Stimulated activated CD4-positive, alpha-beta T cell treated with anti-CD3 and anti-CD28 coated beads, Interleukin-2, amount 100 ng/mL, for 48 hours (primary cell): ENCODE measurements around the gene HIGD1B.
A peak's percentile ranks its signal among the peaks of the same experiment; 100 is the strongest.
"Not testable (repeated sequence)": the region's sequence is repeated elsewhere in the genome, so short reads cannot be mapped to it uniquely, and the experiment has no call there.

Experiments
- DNase-seq, 2 donors: peaks; one replicate each; pipeline ENCODE4 v3.0.0-alpha.2; 2020

HIGD1B gene

DNA sequence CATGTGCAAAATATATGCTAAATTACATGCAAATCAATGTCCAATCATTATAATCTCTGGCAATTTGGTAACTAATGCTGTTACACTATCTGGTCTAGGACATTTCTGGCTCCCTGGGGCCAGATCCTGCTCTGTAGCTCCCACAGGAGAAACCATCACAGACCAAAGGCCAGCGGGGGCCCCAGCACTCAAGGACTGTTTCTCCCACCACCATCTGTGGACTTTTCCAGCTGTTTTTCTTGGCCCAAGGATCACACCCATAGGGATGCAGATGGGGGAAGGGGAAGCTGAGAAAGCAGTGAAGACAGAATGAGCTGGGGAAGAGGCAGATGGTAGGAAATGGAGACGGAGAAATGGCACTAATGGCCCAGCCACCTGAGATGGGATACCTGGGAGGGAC, at the start of gene HIGD1B:
Gene HIGD1B (plus strand): TSS at position 298 of the 400 bp plus-strand sequence. CDS start 270 bp downstream, outside the sequence.
- DNase-seq, result no peak

DNA sequence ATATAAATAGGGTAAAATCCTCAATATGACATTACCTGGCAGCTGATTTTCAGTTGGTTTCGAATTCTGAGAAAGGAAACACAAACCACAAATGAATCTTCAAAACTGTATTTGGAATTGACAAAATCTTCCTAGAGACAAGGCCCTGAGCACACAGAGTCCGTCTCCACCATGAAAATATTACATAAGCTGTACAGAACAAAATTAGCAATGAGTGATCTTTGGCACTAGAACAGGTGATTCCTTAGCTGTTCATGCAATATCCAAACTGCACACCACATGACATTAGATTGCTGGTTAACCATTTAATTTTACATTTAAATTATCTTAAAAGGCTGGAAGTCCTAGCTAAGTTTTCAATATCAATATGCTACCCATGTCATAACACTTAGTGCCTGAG, 49.3 kb upstream of the HIGD1B start:
- no peak for DNase-seq

DNA sequence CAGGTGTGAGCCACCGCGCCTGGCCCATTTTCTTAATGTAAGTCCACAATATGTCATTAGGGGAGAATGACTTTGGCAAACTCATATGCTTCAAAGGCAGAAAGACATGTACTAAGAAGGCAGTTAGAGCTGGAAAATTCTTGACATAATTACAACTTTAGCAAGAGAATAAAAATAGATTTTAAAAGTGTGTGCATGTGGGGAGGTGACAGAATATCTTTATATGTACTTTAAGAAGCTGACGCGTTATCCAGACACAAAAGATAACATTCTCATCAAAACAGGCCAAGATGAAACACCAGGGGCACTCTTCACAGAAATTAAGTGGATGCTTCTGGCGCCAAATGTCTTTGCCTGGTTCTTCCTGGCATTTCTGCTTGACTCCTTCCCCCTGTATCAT, 45.8 kb upstream of the HIGD1B start:
- no peak for DNase-seq

DNA sequence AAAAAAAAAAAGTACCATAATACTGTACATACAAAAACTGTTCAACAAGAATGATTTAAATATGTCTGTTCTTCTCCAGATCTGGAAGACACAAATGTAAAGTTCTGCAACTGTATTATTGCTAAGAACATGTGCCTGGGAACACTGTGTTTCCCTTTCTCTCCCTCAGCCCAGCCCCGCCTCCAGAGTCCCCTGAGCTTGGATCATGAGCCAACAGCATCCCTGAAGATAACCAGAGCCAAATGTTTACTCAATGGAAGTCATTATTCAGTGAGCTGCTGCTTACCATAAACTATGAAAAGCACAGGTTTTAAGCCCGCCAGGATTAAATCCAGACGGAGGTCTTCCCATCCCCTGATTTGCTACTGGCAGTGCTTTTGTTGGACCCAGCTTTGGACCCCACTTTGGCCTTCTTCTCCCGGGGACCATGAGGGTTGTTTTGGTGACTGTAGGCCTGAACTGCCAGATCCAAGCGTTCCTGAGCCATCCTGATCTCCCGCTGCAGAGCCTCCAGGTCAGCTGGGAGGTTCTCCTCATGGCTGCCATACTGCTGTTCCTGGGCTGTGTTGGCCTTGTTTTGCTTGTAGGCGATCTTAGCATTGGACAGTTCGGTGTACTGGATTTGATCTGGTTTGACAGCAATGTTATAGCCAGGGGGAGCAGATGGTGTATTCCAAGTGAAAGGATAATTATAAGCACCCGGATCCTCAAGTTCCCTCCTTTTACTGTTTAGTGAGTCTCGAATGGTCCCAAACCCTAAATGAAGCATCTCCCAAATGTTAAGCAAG, 43.2 kb upstream of the HIGD1B start:
- DNase-seq, result no peak

DNA sequence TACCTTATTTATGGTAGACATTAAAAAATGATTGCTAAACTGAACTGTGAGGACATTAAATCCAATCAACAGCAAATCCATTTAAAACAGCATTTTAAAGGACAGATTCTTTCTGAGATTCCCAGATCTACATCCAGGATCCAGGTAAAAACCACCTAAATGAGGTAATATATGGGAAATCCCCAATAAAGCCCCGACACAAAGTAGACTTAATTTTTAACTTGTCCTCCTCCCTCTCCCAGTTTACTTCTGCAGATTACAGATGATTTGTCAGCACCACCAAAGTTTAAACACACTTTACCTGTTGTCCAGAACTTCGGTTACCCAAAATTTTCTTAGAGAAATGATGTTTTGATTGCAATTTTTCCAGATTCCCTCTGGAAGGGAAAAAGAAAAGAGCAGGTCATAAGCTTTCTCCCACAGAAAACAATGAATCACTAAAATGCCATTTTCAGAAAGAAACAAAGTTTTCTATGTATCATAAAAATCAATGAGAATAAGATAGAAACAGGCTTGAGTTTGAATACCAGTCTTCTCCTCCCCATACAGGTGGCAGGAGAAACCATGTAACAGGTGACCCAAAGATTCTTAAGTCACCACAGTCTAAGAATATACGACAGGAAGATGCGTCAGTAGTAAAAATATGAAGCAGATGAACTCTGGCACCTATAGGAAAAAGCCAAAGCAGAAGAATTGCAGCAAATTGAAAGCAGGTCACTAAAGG, 40.4 kb upstream of the HIGD1B start:
- no peak for DNase-seq

DNA sequence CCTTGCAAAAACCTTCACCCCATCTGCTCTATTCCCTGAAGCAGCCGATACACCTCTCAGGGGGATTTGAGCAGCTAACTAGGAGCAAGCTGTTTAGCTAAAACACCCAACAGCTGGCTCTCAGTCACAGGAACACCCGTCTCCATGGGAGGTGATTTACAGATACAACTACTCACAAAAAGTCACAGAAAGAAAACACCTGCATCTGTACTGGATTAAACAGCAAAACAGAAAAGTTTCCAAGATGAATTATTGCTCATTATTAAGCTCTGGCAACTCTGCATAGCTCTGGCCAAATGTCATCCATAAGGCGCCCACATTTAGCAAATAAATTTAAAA, 39.9 kb upstream of the HIGD1B start:
- DNase-seq, result no peak

GRCh38 chr17:44808156-44808555, 39.5 kb upstream of the HIGD1B start:
- no peak for DNase-seq

DNA sequence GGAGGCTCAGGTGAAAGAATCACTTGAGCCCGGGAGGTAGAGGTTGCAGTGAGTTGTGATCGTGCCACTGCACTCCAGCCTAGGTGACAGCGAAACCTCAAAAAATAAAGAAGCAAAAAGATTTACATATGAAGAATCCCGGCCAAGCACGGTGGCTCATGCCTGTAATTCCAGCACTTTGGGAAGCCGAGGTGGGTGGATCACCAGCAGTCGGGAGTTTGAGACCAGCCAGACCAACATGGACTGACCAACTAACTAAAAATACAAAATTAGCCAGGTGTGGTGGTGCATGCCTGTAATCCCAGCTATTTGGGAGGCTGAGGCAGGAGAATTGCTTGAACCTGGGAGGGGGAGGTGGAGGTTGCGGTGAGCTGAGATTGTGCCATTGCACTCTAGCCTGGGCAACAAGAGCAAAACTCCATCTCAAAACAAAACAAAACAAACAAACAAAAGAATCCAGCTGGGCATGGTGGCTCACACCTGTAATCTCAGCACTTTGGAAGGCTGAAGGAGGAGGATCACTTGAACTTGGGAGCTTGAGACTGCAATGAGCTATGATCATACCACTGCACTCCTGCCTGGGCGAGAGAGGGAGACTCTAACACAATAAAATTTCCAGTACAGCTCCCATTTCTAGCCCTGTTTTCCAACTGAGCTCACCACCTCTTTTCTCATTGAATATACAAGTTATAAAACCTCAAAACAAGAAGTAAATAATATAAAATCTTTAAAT, 38.9 kb upstream of the HIGD1B start:
- not testable (repeated sequence) for DNase-seq

DNA sequence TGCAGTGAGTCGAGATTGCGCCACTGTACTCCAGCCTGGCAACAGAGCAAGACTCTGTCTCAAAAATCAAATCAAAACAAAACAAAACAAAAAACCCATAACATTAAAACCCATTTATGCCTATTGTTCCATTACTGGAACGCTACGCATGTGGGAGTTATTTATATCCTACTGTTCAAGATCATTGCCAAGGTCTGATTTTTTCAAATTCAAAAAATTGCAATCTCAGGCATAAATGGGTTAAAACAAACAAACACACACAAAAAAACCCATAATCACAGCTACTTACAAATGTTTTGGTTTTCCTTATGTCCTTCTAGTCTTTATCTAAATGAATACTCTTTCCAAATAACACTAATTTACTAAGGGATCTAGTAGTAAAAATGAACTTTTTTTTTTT, 35.4 kb upstream of the HIGD1B start:
- DNase-seq, result no peak

DNA sequence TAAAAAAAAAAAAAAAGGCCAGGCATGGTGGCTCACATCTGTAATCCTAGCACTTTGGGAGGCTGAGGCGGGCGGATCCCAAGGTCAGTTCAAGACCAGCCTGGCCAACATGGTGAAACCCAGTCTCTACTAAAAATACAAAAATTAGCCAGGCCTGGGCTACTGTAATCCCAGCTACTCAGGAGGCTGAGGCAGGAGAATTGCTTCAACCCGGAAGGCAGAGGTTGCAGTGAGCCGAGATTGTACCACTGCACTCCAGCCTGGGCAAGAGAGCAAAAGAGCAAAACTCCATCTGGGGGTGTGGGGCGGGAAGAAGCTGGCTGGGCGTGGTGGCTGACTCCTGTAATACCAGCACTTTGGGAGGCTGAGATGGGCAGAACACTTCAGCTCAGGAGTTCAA, 29.2 kb upstream of the HIGD1B start:
- DNase-seq, result not testable (repeated sequence)

GRCh38 chr17:44820631-44821212, 27.0 kb upstream of the HIGD1B start:
- DNase-seq, result no peak

DNA sequence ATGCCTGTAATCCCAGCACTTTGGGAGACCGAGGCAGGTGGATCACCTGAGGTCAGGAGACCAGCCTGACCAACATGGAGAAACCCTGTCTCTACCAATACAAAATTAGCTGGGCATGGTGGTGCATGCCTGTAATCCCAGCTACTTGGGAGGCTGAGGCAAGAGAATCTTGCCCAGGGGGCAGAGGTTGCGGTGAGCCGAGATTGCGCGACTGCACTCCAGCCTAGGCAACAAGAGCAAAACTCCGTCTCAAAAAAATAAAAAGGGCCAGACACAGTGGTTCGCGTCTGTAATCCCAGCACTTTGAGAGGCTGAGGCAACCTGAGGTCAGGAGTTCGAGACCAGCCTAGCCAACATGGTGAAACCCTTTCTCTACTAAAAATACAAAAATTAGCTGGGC, 22.4 kb upstream of the HIGD1B start:
- not testable (repeated sequence) for DNase-seq

DNA sequence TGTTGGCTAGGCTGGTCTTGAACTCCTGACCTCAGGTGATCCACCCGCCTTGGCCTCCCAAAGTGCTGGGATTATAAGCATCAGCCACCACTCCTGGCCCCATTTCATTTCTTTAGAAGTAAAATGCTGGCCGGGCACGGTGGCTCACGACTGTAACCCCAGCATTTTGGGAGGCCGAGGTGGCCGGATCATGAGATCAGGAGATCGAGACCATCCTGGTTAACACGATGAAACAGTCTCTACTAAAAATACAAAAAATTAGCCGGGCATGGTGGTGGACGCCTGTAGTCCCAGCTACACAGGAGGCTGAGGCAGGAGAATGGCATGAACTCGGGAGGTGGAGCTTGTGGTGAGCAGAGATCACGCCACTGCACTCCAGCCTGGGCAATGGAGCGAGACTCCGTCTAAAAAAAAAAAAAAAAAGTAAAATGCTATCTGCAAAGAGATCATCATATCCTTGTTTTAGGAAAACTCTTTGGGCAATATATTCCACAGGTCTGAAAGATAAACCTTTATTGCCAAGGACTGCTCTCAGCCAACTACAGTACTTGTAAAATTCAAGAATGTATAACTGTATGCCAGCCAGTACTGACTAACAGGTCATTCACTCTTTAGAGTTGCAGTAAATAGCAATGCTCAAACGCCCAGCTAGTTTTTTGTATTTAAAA, 21.4 kb upstream of the HIGD1B start:
- DNase-seq, result no peak

DNA sequence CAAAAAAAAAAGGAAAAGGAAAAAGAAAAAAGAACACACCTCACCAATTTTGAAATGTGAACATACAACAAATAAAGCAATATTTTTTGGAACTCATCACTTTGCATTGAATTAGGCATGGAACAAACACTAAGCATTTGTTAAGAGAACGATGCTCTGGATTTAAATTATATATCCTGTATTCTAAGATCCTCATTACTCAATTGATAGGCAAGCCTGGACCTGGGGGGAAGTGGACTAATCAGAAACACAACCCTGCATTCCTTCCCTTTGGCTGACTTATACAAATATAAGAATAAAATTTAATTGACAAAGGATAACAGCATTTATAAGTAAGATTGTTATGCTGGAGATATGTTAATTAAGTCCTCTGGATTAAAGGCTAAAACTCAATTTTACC, 19.8 kb upstream of the HIGD1B start:
- no peak for DNase-seq

DNA sequence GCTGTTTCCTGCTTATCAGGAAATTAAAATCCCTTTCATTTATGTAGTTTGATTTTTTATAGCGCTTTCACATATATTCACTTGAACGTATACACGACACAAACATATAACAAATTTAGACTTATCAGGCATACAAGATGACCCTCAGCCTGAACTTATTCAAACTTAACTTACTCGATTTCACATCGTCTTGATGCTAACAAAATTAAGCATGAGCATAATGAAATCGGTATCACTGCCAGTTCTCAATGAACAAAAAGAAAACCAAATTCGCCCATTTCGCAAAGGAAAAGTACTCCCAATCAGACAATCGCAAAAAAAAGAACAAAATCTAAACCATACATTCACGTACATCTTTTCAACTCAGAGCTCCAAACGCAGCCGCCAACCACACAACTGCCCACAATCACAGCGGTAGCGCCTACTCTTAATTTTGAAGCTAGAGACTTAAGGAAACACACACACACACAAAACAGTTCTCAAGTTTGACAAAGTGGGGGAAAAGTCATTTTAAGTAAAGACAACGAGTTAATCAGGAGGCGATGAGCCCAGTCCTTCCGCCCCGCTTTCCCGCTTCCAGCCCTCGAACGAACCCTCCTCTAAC, 18.7 kb upstream of the HIGD1B start:
- peak in 1 of 2 donors; percentile 10 for DNase-seq

- DNase-seq, result peak in 1 of 2 donors; percentile 21
These were observed 17.9 kb upstream of the HIGD1B start, which contains the start of gene GJC1 for GRCh38 chr17:44829523-44830358. GJC1 (minus strand) TSS chr17:44830287; CDS start chr17:44805817, 24,470 bp downstream.

GRCh38 chr17:44830359-44831288, 17.1 kb upstream of the HIGD1B start:
- DNase-seq, result peak; percentile 5 to 7

GRCh38 chr17:44831371-44831770, 16.3 kb upstream of the HIGD1B start:
- no peak for DNase-seq

- no peak for DNase-seq
These were observed 14.9 kb upstream of the HIGD1B start for GRCh38 chr17:44832805-44833204.

- DNase-seq, result no peak
These were observed 10.5 kb upstream of the HIGD1B start for GRCh38 chr17:44837196-44837595.
